Epithelial cell of esophagus (primary cell): ENCODE measurements around the gene PVALB.
A peak's percentile ranks its signal among the peaks of the same experiment; 100 is the strongest.

Experiments used
- DNase-seq: peaks from one replicate; pipeline ENCODE4 v3.0.0; 2010; ENCODE audit warnings: low read depth
- H3K4me3 ChIP-seq: 2 replicates; pipeline ENCODE4 v1.5.1; 2011; ENCODE audit warnings: mild to moderate bottlenecking, low read length, control low read depth
- CTCF ChIP-seq: IDR thresholded peaks from 2 replicates; pipeline ENCODE4 v1.5.1; 2011; ENCODE audit warnings: low read depth, mild to moderate bottlenecking, low read length, control low read depth, inconsistent platforms; ENCODE audit not compliant: insufficient read depth; ENCODE audit errors: missing control alignments

PVALB gene

GRCh38 chr22:36790648-36791047, 26.2 kb downstream of the PVALB start:
- H3K4me3 ChIP-seq = no peak overlapping the region
- DNase-seq = no peak
- TF ChIP-seq CTCF = no peak

GRCh38 chr22:36787204-36787988, 29.4 kb downstream of the PVALB start:
- H3K4me3 ChIP-seq = no peak overlapping the region
- no peak for TF ChIP-seq CTCF
- DNase-seq = no peak

GRCh38 chr22:36783743-36784142, 33.1 kb downstream of the PVALB start:
- no peak overlapping the region for H3K4me3 ChIP-seq
- no peak for DNase-seq
- no peak for TF ChIP-seq CTCF

- H3K4me3 ChIP-seq = no peak overlapping the region
- DNase-seq = peak; percentile 76
- peak; percentile 88 for TF ChIP-seq CTCF
These were observed 34.9 kb downstream of the PVALB start for GRCh38 chr22:36781656-36782627.

- no peak for DNase-seq
- no peak for TF ChIP-seq CTCF
- no peak overlapping the region for H3K4me3 ChIP-seq
These were observed 38.8 kb downstream of the PVALB start for GRCh38 chr22:36778020-36778419.

GRCh38 chr22:36776722-36777121, 40.1 kb downstream of the PVALB start:
- DNase-seq = no peak
- TF ChIP-seq CTCF = no peak
- peak overlapping the region; percentile 30 for H3K4me3 ChIP-seq
